ENCODE measurements around the gene MTMR3.
"Not testable (repeated sequence)": the region's sequence is repeated elsewhere in the genome, so short reads cannot be mapped to it uniquely, and the experiment has no call there.

The MTMR3 gene

DNA sequence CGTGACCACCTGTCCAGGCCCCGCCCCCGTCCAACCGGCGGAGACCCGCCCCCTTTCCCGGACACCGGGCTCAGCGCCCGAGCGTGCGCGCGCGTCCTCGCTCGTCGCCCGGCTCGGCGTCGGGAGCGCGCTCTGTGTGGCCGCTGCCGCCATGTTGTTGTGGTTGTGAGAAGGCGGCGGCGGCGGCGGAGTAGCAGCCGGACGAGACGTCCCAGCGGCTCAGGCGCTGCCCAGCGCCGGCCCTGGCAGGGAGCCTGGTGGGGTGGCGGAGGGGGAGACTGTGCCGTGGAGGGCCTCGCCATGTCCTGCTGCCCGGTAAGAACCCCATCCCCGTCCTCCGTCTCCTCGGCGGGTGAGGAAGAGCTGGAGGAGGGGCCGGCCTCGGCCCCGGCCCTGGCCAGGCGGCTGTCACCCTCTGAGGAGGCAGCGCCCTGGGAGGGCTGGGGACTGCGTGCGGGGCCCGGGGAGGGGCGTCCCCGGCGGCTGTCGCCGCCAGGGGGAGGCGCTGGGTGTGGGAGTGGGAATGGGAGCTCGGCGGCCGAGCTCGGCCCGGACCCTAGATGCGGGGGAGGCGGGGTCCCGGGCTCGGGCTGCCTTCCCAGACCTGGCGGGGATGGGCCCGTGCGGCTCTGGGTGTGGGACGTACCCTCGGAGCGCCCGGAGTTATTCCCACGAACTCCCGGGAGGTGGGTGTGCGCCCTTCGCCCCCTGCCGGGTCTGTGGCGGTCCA is at the start of gene MTMR3:
MTMR3 (plus strand) TSS at position 130 of the 730 bp plus-strand sequence. CDS start 87,886 bp downstream, outside the sequence.
- DNase-seq: peak; percentile 95

DNA sequence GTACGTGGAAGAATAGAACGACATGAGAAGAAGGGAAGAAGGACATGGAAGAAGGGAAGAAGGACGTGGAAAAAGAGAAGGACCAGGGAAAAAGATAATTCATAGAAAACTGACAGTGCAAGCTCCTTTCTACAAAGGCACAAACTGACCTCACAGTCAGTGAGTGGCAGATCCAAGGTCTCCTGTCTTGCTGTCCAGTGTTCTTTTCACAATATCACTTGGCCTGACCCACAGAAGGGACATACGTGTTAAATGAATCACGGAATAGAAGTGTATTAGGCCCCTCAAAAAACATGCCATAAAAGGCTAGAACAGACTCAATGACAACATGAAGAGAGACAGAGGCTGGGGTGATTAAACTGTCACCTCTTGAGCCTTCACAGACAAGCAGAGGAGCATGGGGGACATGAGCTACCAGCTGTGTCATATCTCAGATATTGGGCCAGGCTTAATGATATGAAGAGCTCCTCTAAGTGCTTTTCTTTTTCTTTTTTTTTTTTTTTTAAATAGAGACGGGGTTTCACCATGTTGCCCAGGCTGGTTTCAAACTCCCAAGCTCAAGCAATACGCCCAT is 49.5 kb upstream of the MTMR3 start:
- no peak for DNase-seq

DNA sequence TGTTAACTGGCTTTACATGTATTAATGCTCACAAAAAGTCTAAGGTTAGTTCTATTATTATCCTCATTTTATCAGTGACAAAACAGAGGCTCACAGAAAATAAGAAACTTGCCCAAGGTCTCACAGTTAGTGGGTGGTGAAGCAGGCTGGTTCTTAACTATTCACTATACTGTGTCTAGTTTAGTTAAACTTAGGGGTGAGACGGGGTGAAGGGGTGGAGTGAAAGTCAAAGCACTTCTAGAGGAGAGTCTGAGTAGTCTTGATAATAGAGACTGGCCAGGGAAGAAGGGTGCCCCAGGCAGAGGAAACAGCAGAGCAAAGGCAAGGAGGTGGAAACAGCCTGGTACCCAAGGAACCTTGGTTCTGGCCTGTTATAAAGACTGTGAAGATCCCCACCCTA is 48.9 kb upstream of the MTMR3 start:
- no peak for DNase-seq

DNA sequence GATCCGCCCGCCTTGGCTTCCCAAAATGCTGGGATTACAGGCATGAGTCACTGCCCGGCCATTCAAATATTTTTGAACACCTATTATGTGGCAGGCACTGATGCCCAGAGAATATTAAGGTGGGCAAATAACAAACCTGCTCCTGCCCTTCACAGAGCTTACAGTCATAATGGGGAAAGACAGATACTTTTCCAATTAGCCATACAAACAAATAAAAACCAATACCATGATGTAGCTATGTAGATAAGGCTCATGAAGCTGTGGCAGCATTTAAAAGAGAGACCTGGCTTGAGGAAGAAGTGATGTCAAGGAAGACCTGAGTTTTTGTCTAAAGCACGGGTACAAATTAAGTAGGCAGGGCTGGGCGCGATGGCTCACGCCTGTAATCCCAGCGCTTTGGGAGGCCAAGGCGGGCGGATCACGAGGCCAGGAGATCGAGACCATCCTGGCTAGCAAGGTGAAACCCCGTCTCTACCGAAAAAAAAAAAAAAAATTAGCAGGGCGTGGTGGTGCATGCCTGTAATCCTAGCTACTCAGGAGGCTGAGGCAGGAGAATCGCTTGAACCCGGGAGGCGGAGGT is 46.1 kb upstream of the MTMR3 start:
- not testable (repeated sequence) for DNase-seq

DNA sequence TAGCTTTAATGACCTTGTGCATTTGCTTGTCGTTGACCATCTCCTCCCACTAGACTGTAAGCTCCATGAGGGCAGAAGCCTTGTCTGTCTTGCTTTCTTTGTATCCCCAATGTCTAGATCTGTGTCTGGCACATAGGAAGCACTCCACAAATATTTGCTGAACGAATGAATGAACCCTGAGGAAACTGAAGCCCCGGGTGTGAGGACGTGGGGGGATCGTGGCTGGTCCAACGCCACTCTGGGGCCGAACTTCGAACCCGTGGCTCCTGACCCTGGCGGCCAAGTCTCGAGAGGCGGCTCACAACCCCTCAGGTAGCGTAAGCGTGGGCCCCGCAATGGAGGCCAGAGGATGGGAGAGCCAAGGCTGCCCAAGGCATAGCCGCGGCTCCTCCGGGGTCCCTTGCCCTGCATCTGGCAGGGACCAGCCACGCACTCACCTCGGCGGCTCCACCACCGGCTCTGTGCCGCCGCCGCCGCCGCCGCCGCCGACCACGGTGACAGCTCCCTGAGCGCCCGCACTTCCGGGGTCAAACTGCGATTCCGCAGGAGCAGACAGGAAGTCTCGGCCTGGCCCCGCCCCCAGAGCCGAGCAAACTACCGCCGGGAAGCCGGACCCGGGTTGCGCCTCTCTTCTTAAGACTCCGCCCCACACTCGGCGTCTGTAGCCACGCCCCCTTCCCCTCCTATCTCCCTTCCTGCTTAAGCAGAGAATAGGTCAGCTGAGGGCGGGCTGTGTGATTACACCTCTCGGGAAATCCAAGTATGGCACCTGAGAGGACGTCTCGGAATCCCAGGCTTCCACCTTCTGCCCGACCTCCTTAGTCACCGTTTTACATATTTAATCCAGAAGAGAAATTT is 45.0 kb upstream of the MTMR3 start, which contains the start of gene ASCC2:
ASCC2 (minus strand) TSS at position 534 of the 858 bp plus-strand sequence. CDS start 5,949 bp downstream, outside the sequence.
- peak; percentile 99 for DNase-seq

DNA sequence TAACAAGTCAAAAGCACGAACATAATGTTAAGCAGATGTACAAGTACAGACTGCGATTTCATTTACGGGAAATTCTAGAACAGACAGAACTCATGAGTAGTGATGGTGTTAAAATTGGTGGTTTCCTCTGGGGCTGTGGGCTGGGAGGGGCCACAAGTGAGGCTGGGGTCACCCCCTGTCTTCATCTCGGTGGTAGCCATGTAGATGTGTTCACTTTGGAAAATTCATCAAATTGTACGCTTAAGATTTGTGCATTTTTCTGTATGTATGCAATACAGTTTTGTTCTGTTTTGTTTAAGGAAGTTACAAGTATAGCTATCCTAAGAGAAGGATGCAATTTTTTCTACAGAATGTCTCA is 44.4 kb upstream of the MTMR3 start:
- DNase-seq: no peak

DNA sequence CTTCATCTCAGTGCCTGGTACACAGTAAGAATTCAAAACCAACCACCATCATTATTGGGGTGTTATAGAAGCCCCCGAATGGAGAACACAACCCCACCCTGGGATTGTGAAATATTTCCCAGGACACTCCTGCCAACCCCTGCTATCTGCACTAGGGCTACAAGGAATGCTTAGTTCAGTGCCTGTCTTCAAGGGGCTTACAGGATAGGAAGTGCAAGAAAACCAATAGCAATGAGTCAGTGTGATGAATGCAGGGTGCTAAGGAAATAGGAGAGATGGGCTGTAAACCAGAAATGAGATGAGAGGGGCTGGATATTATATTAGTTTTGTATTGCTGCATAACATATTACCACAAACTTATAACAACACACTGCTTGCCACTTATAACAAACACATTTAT is 43.9 kb upstream of the MTMR3 start:
- DNase-seq: no peak

DNA sequence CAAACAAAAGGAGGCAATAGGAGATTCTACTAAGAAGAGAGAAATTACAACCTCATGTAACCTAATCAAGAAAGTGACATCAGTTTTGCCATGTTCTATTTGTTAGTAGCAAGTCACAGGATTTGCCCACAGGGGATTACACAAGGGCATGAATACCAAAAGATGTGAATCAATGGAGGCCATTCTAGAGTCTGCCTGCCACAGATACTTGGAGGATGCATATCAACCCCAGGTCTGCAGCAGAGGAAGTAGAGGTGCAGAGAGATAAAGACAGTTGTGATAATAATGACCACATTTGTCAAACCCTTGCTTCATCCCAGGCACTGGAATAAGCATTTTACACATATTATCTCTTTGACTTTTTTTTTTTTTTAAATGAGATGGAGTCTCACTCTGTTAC is 42.5 kb upstream of the MTMR3 start:
- no peak for DNase-seq

DNA sequence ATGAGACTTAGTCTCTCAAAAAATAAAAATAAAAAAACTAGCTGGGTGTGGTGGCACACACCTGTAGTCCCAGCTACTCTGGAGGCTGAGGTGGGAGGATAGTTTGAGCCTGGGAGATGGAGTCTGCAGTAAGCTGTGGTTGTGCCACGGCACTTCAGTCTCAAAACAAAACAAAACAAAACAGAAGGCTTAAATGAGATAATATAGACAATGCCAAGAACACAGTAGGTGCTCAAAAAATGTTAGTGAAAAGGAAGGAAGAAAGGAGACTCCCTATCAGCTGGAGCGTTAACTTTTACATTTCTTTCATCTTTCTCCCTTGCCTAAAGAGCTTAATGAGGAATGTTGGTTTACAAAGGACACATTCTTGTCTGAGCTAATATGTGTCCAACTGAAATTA is 40.8 kb upstream of the MTMR3 start:
- no peak for DNase-seq

DNA sequence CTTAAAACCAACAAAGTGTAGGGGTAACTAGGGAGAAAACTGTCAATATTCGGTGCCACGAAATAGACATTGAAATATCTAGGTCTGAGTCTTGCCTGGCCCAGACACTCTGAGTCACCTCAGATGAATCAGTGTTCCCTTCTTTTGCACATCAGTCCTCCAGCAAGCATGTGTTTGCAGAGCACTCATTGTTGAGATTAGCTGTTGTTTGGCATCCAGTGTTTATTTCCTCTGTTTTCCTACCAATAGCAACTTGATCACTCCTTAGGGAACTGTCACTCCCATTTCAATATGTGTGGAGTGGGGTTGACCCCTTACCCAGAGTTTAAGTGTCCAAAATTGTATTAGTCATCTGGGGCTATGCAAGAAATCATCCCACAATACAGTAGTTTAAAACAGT is 40.2 kb upstream of the MTMR3 start:
- DNase-seq: no peak

DNA sequence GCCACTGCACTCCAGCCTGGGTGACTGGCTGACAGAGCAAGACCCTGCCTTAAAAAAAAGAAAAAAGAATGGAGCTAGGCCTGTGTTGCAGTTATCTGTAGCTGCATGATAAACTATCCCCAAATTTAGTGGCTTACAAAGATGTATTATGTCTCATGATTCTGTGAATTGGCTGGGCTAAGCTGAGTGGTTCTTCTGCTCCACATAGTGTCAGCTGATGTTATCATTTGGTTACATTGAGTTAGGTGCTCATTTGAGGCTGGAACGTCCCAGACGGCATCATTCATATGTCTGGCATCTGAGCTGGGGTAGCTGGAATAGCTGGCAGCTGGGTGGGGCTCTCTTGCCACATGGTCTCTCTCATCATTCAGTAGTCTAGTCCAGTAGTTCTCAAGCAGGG is 36.7 kb upstream of the MTMR3 start:
- no peak for DNase-seq

DNA sequence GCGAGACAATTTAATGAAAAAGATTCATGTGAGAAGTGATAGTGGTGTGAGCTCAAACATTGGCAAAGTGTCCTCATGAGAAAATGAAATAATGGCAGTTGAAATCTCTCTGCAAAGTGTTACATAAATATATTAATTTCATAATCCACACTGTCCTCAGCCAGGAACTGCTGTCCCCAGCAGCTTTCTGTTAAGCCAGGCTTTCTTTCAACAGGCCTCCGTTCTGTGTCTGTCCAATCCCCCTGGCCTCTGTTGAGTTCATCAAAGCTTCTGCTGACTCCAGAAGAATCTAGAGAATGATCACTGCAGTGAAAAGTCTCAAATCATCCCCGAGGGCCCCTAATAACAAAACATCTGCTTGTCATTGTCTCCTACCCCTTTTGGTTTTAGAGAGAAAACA is 34.9 kb upstream of the MTMR3 start:
- DNase-seq: no peak

DNA sequence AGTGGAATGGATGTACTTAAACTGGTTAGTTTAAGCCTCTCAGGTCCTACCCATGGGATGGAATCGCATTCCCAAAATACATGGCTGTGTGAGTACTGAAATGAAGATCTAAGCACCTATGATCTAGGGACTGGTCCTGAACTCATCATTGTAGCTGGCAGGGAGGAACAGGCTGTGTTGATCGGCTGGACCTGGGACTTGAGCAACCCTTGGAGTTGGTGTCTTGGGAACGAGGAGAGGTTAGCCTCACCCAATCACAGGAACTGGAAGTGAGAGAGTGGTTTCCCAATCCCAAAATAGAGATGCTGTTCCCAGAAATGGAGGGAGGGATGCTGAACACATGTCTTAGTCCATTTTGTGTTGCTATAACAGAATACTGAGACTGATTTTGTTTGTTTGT is 28.5 kb upstream of the MTMR3 start:
- no peak for DNase-seq

DNA sequence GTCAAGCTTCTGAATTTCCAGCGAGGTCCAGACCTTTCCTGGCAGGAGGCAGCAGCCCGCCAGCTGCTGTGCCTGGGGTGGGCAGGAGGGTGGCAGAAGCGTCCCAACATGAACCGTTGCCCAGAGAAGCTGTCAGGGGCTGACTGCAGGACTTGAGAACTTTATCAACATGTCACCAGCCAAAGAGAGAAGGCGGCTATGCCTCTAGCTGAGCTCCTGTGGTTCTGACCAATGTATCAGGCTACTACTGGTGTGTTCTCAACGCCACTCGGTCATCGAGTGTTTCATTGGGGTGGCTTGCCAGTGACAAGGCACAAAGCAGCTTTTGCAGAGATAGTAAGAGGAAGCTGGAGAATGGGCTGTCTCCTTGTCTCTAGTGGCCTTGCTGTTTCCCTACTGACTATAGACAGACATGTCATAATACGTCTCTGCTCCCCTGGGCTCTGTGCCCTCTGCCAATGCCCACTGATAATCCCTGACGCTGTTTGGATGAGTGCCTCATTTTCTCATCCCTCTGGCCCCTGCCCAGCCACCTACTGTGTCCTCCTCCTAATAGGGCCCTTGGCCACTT is 27.3 kb upstream of the MTMR3 start:
- DNase-seq: no peak

DNA sequence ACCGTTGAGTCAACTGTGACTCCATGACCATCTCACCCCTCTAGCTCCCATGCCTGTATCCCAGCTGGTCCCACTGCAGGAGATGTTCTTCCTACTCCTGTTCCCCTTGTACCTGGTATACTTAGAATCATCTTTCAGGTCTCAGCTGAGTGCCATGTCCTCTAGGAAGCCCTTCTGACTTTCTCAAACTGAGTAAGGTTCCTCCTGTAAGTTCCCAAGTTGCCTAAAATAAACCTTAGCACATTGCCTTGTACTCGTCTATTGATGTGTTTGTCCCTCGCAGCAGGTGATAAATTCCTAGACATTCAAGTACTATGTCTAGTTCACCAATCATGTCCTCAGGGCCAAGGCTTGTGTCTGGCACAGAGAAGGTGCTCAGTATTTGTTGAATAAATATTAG is 26.5 kb upstream of the MTMR3 start:
- DNase-seq: no peak

DNA sequence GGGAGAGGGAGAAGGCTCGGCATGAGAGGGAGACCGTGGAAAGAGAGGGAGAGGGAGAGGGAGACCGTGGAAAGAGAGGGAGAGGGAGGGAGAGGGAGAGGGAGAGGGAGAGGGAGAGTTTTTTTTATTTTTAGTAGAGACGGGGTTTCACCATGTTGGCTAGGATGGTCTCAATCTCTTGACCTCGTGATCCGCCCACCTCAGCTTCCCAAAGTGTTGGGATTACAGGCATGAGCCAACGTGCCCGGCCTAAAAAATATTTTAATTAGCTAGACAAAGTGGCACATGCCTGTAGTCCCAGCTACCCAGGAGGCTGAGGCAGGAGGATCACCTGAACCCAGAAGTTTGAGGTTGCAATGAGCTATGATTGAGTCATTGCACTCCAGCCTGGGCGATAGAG is 23.9 kb upstream of the MTMR3 start:
- not testable (repeated sequence) for DNase-seq

DNA sequence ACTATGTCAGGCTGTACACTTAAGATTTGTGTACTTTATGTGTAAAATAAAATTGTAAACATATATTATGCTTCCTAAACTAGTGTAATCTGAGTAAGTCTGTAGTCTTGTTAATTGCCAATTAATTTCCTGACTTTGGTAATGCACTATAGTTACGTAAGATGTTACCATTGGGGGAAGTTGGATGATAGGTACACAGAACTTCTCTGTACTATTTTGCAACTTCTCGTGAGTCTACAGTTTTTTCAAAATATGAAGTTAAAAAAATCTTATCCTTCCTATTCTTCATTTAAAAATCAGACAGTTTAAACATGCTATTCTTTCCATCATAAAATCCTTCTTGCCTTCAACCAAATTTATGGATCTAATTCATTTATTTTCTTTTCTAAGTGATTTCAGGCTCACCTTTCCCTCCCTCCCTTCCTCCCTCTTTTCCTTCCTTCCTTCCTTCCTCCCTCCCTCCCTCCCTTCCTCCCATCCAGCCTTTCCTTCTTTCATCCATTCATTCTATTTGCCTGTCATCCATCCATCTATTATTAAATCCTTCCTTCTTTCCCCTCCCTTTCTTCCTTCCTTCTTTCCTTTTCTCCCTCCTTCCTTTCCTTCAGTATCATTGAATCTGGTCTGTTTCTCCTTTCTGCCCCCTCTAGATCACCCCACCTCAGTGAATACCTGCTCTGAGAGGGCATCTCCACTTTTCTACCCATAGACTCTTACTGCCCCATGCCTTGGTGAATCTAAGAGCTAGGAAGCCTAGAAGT is 22.8 kb upstream of the MTMR3 start:
- no peak for DNase-seq

DNA sequence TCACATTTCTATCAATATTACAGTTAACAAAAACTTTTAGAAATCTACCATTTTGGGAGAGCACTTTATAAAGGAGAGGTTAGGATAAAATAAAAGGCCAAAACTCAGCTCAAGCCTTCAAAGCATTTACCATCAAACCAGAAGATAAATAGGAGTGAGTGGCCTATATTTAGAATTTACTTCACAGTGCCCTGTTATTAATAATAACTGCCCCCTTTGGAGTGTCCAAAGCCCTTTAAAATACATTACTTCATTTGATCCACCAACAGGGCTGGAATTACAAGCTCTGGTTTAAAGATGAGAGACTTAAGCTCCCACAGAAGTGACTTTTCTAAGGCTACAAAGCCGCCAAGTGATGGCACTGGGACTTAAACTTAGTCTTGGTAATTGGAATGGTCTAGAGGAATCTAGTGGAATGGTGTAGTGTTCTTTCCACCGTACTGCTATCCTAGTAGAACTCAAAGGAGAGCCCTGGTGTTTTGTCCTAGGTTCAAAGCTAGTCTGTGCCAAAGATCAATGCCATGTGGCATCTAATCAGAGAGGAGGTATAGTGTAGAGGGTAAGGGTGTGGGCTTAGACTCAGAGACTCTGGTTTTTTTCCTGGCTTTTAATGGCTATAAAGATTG is 21.2 kb upstream of the MTMR3 start:
- no peak for DNase-seq

DNA sequence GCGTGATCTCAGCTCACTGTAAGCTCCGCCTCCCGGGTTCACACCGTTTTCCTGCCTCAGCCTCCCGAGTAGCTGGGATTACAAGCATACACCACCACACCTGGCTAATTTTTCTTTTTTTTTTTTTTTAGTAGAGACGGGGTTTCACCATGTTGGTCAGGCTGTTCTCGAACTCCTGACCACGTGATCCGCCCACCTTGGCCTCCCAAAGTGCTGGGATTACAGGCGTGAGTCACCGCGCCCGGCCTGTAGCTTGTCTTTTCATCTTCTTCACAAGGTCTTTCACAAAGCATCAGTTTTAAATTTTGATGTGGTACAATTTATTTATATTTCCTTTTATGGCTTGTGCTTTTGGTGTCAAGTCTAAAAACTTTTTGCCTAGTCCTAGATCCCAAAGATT is 17.4 kb upstream of the MTMR3 start:
- not testable (repeated sequence) for DNase-seq

DNA sequence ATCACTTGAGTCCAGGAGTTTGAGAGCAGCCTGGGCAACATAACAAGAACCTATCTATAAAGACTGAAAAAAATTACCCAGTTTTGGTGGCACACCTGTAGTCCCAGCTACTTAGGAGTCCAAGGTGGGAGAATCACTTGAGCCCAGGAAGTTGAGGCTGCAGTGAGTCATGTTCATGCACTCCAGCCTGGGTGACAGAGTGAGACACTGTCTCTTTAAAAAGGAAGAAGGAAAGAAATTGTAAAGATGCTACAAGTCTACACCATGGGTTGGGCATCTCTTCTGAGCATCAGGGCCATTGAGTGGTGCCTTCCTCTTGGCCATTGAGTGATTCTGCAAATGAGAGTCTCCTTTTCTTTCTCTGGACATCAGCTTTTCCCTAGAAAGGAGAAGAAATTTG is 15.7 kb upstream of the MTMR3 start:
- DNase-seq: no peak

DNA sequence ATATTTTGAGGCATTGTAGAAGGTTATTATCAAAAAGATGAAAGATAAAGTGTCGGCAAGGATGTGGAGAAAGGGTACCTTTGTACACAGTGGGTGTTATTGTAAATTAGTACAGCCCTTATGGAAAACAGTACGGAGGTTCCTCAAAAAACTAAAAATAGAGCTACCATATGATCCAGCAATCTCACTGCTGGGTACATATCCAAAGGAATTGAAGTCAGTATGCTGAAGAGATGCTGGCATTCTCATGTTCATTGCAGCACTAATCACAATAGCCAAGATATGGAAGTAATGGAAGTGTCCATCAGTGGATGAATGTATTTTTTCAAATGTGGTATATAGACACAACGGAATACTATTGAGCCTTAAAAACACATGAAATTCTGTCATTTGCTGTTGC is 15.1 kb upstream of the MTMR3 start:
- DNase-seq: no peak

DNA sequence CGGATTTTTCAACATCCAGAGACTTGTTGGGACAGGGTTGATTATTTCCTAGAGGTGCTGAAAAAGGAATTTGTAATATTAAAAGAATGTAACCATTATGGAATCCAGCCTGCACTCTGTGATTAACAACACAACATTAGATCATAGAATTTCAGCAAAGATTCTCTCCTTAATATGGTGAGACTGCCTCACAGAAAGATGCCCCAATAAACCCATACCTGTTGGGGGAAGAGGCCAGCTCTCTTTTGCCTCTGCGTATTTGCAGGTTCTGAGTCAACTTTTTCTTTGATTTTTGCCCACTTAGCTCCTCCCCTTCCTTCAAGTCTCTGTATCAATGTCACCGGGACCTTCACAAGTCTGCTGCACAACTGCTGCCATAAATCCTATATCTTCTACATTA is 12.4 kb upstream of the MTMR3 start:
- DNase-seq: no peak

Data from stimulated activated CD4-positive, alpha-beta T cell treated with anti-CD3 and anti-CD28 coated beads, Interleukin-12 subunit alpha, Interleukin-12 subunit beta, amount 100 ng/mL, for 4 hours (primary cell).